ENCODE results near the gene TMEM223. TPM values are rescaled to one million over a fixed set of nuclear protein-coding genes. Genes with fewer than 3 reads are reported as not detected.

TMEM223 gene
- total and polyA plus RNA-seq, 9 of the 15 experiments (the other 6 are each of a cell fraction or from before 2014, with no cell fraction given): 5.9 to 34.5 (median 19.6) TPM

DNA sequence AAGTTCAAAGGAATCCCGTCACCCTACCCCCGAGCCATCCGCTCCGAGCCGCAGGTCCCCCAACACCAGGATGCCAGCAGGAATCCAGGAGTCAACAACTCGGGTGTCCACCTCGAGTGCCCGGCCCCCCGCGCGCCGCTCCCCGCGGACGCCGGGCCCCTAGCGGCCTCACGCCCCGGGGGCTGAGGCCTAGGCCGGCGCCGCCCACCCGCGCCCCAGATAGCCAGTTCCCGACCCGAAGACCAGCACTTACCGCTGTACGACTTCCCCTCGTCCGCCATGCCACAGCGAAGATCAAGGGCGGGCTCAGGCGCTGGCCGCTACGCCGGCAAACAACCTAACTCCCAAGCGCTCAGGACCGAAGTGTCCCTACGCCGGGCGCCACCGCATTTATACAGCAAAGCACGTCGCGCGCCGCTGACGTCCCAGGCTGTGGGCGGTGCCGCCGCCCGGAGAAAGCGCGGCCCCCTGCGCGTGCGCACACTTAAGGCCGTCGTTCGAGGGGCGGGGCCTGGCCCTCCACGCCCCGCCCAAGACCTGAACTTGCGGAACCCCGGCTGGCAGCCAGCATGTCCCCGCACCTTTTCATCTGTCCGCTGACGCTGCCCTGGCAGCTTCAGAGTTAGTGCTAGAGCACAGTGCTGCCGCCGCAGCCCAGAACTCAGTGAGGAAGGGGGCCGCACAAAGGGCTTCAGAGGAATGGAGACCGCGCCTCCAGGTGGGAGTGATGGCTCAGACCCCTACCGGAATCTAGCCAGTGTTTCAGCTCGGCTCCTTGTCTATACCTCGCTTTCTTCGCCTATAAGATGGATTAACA lies 13.5 kb upstream of the TMEM223 start, which contains the start of gene NXF1:
Gene NXF1 (minus strand): TSS at position 365 of the 817 bp plus-strand sequence. CDS start 84 bp downstream, at position 281.
- intact Hi-C loops (cut with micrococcal nuclease): loop anchor here (1.0 to 5.0 kb wide), 3 partner anchors 26 to 57 kb away; no protein-coding TSS in a partner anchor
- no peaks in the 10 kb centered on the region for H3K9me3 ChIP-seq (replicated peaks; ENCODE audit: control insufficient read depth, insufficient read depth, low read depth, low read length)
- peak within 1 kb of the TSS; percentile 90 to 97 for H3K9ac ChIP-seq (ENCODE audit: insufficient read depth in 1 of 2, low read depth in 2 of 2, low read length in 2 of 2)
- ChIA-PET POLR2A (interaction anchor here (0.6 to 5.5 kb wide), 25 partner anchors 9 to 1279 kb away, joined by 3 to 116 read pairs (median 7); partner anchors contain the start of genes LRRN4CL, SLC3A2, STX5 and TEX54), CTCF (ENCODE audit: low intra/inter-chr PET ratio) (interaction anchor here (0.6 kb wide), 2 partner anchors 79 to 1058 kb away, joined by 3 to 5 read pairs; no protein-coding TSS in a partner anchor)
- peak within 1 kb of the TSS; percentile 74 for H3K27ac ChIP-seq (ENCODE audit: extremely low read depth, low read depth, low read length)
- H3K4me2 ChIP-seq (ENCODE audit: insufficient read depth, low read length): peak within 1 kb of the TSS; percentile 97
- peak; percentile 97 to 98 (median 98) for DNase-seq (ENCODE audit: extremely low read depth in 1 of 4, low spot score in 3 of 4)
- no peaks in the 10 kb centered on the region for H3K27me3 ChIP-seq (ENCODE audit: control insufficient read depth in 2 of 2, insufficient read depth in 2 of 2, low read length in 2 of 2)
- peak within 1 kb of the TSS; percentile 79 for H2AFZ ChIP-seq (ENCODE audit: low read depth, low read length)
- BruUV-seq (replicated peaks): no TSS peak
- in situ Hi-C loops (cut with MboI): no loop called here
- H3K79me2 ChIP-seq (ENCODE audit: control insufficient read depth, insufficient read depth, low read length): peaks cover 28% of the 10 kb centered on the region
- no peaks in the 10 kb centered on the region for H3K9me1 ChIP-seq (ENCODE audit: control insufficient read depth, insufficient read depth, low read length)
- peaks cover 39% of the 10 kb centered on the region for H3K36me3 ChIP-seq (ENCODE audit: control insufficient read depth, insufficient read depth, low read length)
- peak; percentile 93 for FAIRE-seq
- ATAC-seq: peak; percentile 91
- H4K20me1 ChIP-seq (replicated peaks; ENCODE audit: control insufficient read depth, insufficient read depth, low read length): peaks cover 9% of the 10 kb centered on the region; the same call in 1 of the 2 replicates
- H3K4me3 ChIP-seq: peak within 1 kb of the TSS; percentile 94
- under 1% methylated on average over 70 of the region's 77 CpGs for WGBS (ENCODE audit: insufficient coverage, low coverage, missing lambda C conversion rate)
- peaks cover 11 to 19% of the 10 kb centered on the region in 2 experiments; a peak in 4 of 5 replicates for H3K4me1 ChIP-seq (replicated peaks in 1 of 2; ENCODE audit: control insufficient read depth in 2 of 2, insufficient read depth in 2 of 2, low read length in 2 of 2)
- TF ChIP-seq, protein P1, sequence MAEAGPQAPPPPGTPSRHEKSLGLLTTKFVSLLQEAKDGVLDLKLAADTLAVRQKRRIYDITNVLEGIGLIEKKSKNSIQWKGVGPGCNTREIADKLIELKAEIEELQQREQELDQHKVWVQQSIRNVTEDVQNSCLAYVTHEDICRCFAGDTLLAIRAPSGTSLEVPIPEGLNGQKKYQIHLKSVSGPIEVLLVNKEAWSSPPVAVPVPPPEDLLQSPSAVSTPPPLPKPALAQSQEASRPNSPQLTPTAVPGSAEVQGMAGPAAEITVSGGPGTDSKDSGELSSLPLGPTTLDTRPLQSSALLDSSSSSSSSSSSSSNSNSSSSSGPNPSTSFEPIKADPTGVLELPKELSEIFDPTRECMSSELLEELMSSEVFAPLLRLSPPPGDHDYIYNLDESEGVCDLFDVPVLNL (CRISPR knock-in tag; IDR thresholded peaks at IDR 0.05; ENCODE audit: low read depth): no peak
- TF ChIP-seq HDGF (IDR thresholded peaks at IDR 0.05) (no peak), ILK (tag; IDR thresholded peaks at IDR 0.05; ENCODE audit: borderline replicate concordance, low read depth) (no peak), COPS2 (conservative IDR thresholded peaks at IDR 0.05) (no peak), JUNB (CRISPR knock-in tag; conservative IDR thresholded peaks at IDR 0.05) (no peak), NR1H2 (CRISPR knock-in tag; IDR thresholded peaks at IDR 0.05) (peak; percentile 98), HNRNPK (IDR thresholded peaks at IDR 0.05; ENCODE audit: low read depth, low read length, poor library complexity, severe bottlenecking) (no peak), ZNF121 (CRISPR knock-in tag; conservative IDR thresholded peaks at IDR 0.05) (no peak), ELF4 (CRISPR knock-in tag; IDR thresholded peaks at IDR 0.05) (0 out of 2 replicates have a peak, but pooled peaks have one; percentile 34), POLR3A (IDR thresholded peaks at IDR 0.05; ENCODE audit: borderline replicate concordance, extremely low read depth, insufficient read depth, insufficient read length) (no peak), ARNT (IDR thresholded peaks at IDR 0.05) (no peak), CAMTA2 (CRISPR knock-in tag; conservative IDR thresholded peaks at IDR 0.05) (no peak), MAFK (IDR thresholded peaks at IDR 0.05; ENCODE audit: low read length) (no peak)
- TF ChIP-seq, protein P2, sequence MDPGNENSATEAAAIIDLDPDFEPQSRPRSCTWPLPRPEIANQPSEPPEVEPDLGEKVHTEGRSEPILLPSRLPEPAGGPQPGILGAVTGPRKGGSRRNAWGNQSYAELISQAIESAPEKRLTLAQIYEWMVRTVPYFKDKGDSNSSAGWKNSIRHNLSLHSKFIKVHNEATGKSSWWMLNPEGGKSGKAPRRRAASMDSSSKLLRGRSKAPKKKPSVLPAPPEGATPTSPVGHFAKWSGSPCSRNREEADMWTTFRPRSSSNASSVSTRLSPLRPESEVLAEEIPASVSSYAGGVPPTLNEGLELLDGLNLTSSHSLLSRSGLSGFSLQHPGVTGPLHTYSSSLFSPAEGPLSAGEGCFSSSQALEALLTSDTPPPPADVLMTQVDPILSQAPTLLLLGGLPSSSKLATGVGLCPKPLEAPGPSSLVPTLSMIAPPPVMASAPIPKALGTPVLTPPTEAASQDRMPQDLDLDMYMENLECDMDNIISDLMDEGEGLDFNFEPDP (CRISPR knock-in tag; IDR thresholded peaks at IDR 0.05): no peak
- TF ChIP-seq, protein P3, sequence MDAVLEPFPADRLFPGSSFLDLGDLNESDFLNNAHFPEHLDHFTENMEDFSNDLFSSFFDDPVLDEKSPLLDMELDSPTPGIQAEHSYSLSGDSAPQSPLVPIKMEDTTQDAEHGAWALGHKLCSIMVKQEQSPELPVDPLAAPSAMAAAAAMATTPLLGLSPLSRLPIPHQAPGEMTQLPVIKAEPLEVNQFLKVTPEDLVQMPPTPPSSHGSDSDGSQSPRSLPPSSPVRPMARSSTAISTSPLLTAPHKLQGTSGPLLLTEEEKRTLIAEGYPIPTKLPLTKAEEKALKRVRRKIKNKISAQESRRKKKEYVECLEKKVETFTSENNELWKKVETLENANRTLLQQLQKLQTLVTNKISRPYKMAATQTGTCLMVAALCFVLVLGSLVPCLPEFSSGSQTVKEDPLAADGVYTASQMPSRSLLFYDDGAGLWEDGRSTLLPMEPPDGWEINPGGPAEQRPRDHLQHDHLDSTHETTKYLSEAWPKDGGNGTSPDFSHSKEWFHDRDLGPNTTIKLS (IDR thresholded peaks at IDR 0.05; ENCODE audit: borderline replicate concordance, low read depth): 0 out of 2 replicates have a peak, but pooled peaks have one; percentile 30

Data from K562 (cell line).